HepG2 (cell line): ENCODE results near the gene C2orf15. TPM values are rescaled to one million over a fixed set of nuclear protein-coding genes. Genes with fewer than 3 reads are reported as not detected.

Experiments
- ATAC-seq: fragments of 200-7000 bp; cut with Tn5 transposase; 3 replicates; pipeline ENCODE4 v1.9.1; 2020; ENCODE audit warnings: mild to moderate bottlenecking, moderate library complexity
- BruUV-seq: library from RNA; stranded (reverse); fragments of 400-500 nt; replicated peaks from 2 replicates; lab custom pipeline; 2021; lab: Mats Ljungman, UMichigan
- CTCF ChIA-PET: fragments of 300-600 bp; formaldehyde crosslinking; extraction: SDS; loops from one replicate; lab custom pipeline; 2021; ENCODE audit warnings: low total read pairs, inconsistent platforms, low intra/inter-chr PET ratio; lab: Yijun Ruan, JAX
- POLR2A ChIA-PET: fragments of 350-600 bp; sonication (Branson Sonifier 250); formaldehyde crosslinking; loops from one replicate; lab custom pipeline; 2020; ENCODE audit warnings: antibody characterized with exemption, inconsistent platforms; lab: Yijun Ruan, JAX
- DNase-seq: peaks from one replicate; pipeline ENCODE4 v3.0.0-alpha.2; 2015; ENCODE audit warnings: low spot score
- FAIRE-seq: peaks from 3 replicates; lab custom pipeline; 2011; peaks lifted over from hg19 to GRCh38; lab: Jason Lieb, UNC
- H2AFZ ChIP-seq: one replicate; pipeline ENCODE4 v1.6.1; 2011; ENCODE audit warnings: low read length, inconsistent platforms
- H3K27ac ChIP-seq: fragments of 300-600 bp; 3 replicates; pipeline ENCODE4 v1.8.0; 2011; ENCODE audit warnings: mixed run types, mild to moderate bottlenecking, mixed read lengths, low read length, inconsistent platforms; ENCODE audit not compliant: insufficient read depth; ENCODE audit errors: extremely low read length
- H3K27me3 ChIP-seq, 2 experiments: fragments of 200-600 bp in 1 of 2; 2 replicates in 1 of 2; 3 replicates in 1 of 2; pipeline versions ENCODE4 v1.6.0 to v1.8.0; 2011; ENCODE audit warnings: low read length in 2 of 2, mild to moderate bottlenecking in 2 of 2, moderate library complexity in 2 of 2, inconsistent platforms in 1 of 2; ENCODE audit not compliant: insufficient read depth in 2 of 2, control insufficient read depth in 1 of 2
- H3K36me3 ChIP-seq, 2 experiments: fragments of 200-600 bp in 1 of 2; replicated peaks in 1 of 2; 2 replicates in 1 of 2; 3 replicates in 1 of 2; pipeline versions ENCODE4 v1.5.1 to v1.8.0; 2011; ENCODE audit warnings: low read length in 2 of 2, inconsistent platforms in 1 of 2; ENCODE audit not compliant: insufficient read depth in 2 of 2, control insufficient read depth in 1 of 2
- H3K4me1 ChIP-seq: 2 replicates; pipeline ENCODE4 v1.5.1; 2012; ENCODE audit warnings: low read length, inconsistent platforms; ENCODE audit not compliant: insufficient read depth
- H3K4me2 ChIP-seq: 2 replicates; pipeline ENCODE4 v1.6.0; 2011; ENCODE audit warnings: low read depth, low read length, inconsistent platforms
- H3K4me3 ChIP-seq, 3 experiments: fragments of 200-600 bp in 1 of 3; sonication (generic), shearing (Covaris generic) in 1 of 3; replicated peaks in 1 of 3; 2 replicates each; pipeline ENCODE4 v1.5.1; 2011 to 2016; ENCODE audit warnings: low read length in 3 of 3, inconsistent platforms in 2 of 3, low read depth in 2 of 3, mild to moderate bottlenecking in 2 of 3, control low read depth in 1 of 3, mixed read lengths in 1 of 3; ENCODE audit not compliant: insufficient read depth in 1 of 3
- H3K79me2 ChIP-seq: one replicate; pipeline ENCODE4 v1.6.1; 2011; ENCODE audit warnings: low read length, inconsistent platforms; ENCODE audit not compliant: insufficient read depth
- H3K9ac ChIP-seq: 2 replicates; pipeline ENCODE4 v1.6.0; 2011; ENCODE audit warnings: mild to moderate bottlenecking, low read depth, low read length, inconsistent platforms; ENCODE audit not compliant: insufficient read depth
- H3K9me3 ChIP-seq: 2 replicates; pipeline ENCODE4 v1.5.1; 2012; ENCODE audit warnings: mild to moderate bottlenecking, low read length
- H4K20me1 ChIP-seq: 2 replicates; pipeline ENCODE4 v1.6.0; 2011; ENCODE audit warnings: inconsistent platforms, mild to moderate bottlenecking, low read length, moderate library complexity; ENCODE audit not compliant: insufficient read depth
- ISL2 ChIP-seq: sonication (generic); formaldehyde crosslinking; IDR thresholded peaks from 2 replicates; pipeline ENCODE4 v1.5.0; 2020; ENCODE audit warnings: missing genetic modification reagents
- NR3C1 ChIP-seq: sonication (generic); formaldehyde crosslinking; IDR thresholded peaks from 2 replicates; pipeline ENCODE4 v1.4.0; 2020; ENCODE audit warnings: missing genetic modification reagents
- WGBS: methylation state at CpG from one replicate; pipeline ENCODE4 v1.1.6; 2017; ENCODE audit warnings: low lambda C conversion rate; 5-methylcytosine and 5-hydroxymethylcytosine counted together
- in situ Hi-C: cut with HindIII; loops from 2 replicates; pipeline ENCODE4 v1.10.0; 2017; ENCODE audit warnings: low pct_unique_long_range_greater_than_20kb; ENCODE audit not compliant: extremely low pct_ligation_motif_present
- intact Hi-C: fragments of 100-400 bp; cut with micrococcal nuclease; formaldehyde crosslinking; loops from one replicate; pipeline ENCODE4 v1.10.0; 2022; ENCODE audit not compliant: unreplicated experiment
- polyA plus RNA-seq, 8 experiments: library from polyadenylated mRNA; depleted of rRNA in 3 of 8; stranded (reverse) in 7 of 8; unstranded in 1 of 8; fragments of >200 nt; fragmentation: Illumina TruSeq in 4 of 8; extraction: Trizol in 4 of 8; gene quantifications; 2 replicates each; pipeline versions ENCODE4 v1.2.1 to v1.2.3, GENCODE V29; 2011 to 2016; ENCODE audit warnings: low read depth in 4 of 8, missing spikeins in 1 of 8, mixed read lengths in 1 of 8; ENCODE audit not compliant: insufficient read depth in 1 of 8
- total RNA-seq, 5 experiments: library from RNA; depleted of rRNA; stranded (reverse); fragments of >200 nt; fragmentation: Illumina TruSeq; extraction: Trizol; gene quantifications; 2 replicates each; pipeline ENCODE4 v1.2.3, GENCODE V29; 2016; ENCODE audit warnings: low read depth in 1 of 5
- TF ChIP-seq, protein P1 (sequence below): sonication (generic); formaldehyde crosslinking; IDR thresholded peaks from 2 replicates; pipeline ENCODE4 v1.4.0; 2020; ENCODE audit warnings: missing genetic modification reagents

C2orf15 gene
- total and polyA plus RNA-seq, 2 of the 13 experiments (the other 11 are each of a cell fraction or from before 2014, with no cell fraction given) = 5.5 to 8.3 TPM

DNA sequence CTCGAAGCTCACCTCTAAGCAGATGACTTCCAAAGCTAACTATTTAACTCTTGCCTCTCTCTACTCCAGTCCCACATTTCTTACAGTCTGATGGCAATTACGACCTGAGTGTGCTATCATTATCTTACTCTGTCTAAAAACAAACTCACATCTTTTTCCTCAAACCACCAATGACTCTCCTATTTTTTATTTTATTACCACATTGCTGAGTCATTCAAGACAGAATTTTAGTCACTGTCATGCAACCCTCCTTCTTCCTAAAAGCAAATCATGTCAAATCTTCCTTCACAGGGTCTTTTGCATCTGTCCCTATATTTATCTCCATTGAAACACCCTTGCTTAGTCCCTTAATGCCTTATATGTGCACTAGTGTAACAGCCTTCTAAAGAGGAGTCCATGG, 34.6 kb upstream of the C2orf15 start:
- WGBS = 30% methylated on average over 2 of the region's 2 CpGs
- CTCF ChIA-PET = no interaction called here
- H3K36me3 ChIP-seq = no peaks in the 10 kb centered on the region
- no peaks in the 10 kb centered on the region for H3K9me3 ChIP-seq
- no TSS peak for BruUV-seq
- H3K27ac ChIP-seq = no peak overlapping the region
- H3K4me2 ChIP-seq = no peak overlapping the region
- ATAC-seq (no peak), DNase-seq (no peak), FAIRE-seq (no peak)
- TF ChIP-seq NR3C1 = no peak
- H3K79me2 ChIP-seq = no peaks in the 10 kb centered on the region
- intact Hi-C loops = no loop called here
- in situ Hi-C loops = no loop called here
- no peaks in the 10 kb centered on the region for H4K20me1 ChIP-seq
- no peak overlapping the region for H3K4me3 ChIP-seq
- POLR2A ChIA-PET = no interaction called here
- no peaks in the 10 kb centered on the region for H3K27me3 ChIP-seq
- no peak overlapping the region for H2AFZ ChIP-seq
- no peak overlapping the region for H3K9ac ChIP-seq
- H3K4me1 ChIP-seq = peaks cover under 1% of the 10 kb centered on the region

DNA sequence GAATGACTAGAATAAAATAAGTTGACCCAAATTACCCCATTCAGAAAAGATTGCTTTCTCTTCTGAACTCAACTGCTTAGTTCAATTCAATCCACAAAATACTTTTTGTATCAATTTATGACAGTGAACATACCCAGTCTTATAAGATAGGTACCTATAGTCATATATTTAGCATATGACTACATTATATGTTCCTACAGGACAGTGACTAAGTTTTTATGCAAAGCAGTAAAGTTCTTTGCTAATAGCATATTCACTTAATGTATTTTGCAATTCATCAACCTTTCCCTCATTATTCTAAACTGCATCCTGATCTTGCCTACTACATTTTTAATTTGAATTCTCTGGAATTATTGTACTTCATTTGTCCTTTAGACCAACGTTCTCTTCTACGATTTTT, 30.3 kb upstream of the C2orf15 start:
- Histone ChIP-seq H3K36me3 (no peaks in the 10 kb centered on the region), H3K4me2 (no peak overlapping the region), H3K27ac (no peak overlapping the region), H3K9ac (no peak overlapping the region), H4K20me1 (no peaks in the 10 kb centered on the region), H3K79me2 (no peaks in the 10 kb centered on the region), H3K4me1 (peaks cover 9% of the 10 kb centered on the region), H3K9me3 (no peaks in the 10 kb centered on the region), H3K27me3 (no peaks in the 10 kb centered on the region), H3K4me3 (no peak overlapping the region), H2AFZ (no peak overlapping the region)
- 77% methylated on average over 2 of the region's 2 CpGs for WGBS
- FAIRE-seq (no peak), ATAC-seq (no peak), DNase-seq (no peak)
- in situ Hi-C loops = no loop called here
- intact Hi-C loops = no loop called here
- TF ChIP-seq, protein P1, sequence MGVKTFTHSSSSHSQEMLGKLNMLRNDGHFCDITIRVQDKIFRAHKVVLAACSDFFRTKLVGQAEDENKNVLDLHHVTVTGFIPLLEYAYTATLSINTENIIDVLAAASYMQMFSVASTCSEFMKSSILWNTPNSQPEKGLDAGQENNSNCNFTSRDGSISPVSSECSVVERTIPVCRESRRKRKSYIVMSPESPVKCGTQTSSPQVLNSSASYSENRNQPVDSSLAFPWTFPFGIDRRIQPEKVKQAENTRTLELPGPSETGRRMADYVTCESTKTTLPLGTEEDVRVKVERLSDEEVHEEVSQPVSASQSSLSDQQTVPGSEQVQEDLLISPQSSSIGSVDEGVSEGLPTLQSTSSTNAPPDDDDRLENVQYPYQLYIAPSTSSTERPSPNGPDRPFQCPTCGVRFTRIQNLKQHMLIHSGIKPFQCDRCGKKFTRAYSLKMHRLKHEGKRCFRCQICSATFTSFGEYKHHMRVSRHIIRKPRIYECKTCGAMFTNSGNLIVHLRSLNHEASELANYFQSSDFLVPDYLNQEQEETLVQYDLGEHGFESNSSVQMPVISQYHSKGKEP = no peak
- no peak for TF ChIP-seq ISL2 (CRISPR knock-in tag)
- ChIA-PET POLR2A (no interaction called here), CTCF (no interaction called here)
- no TSS peak for BruUV-seq
